ENCODE results near the gene PIM2.
"Not testable (repeated sequence)": the region's sequence is repeated elsewhere in the genome, so short reads cannot be mapped to it uniquely, and the experiment has no call there.

PIM2 gene

DNA sequence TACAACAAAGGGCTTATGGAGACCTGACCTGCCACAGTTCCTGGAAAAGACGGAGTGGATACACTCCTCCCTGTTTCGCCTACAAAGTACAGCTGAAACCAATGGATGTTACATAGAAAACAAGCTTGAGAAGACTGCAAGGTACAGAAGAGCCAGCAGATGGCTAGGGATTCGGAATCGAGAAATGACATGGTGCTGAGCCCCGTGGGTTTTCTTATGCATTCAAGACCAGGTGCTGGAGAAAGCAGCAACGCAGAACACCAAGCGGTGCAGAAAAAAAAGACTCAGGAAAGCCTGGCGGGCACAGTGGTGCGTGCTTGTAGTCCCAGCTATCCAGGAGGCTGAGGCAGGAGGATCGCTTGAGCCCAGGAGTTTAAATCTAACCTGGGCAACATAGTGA is 35.1 kb downstream of the PIM2 start:
- in situ Hi-C loops (cut with MboI; ENCODE audit: low sequenced_read_pairs): no loop called here

DNA sequence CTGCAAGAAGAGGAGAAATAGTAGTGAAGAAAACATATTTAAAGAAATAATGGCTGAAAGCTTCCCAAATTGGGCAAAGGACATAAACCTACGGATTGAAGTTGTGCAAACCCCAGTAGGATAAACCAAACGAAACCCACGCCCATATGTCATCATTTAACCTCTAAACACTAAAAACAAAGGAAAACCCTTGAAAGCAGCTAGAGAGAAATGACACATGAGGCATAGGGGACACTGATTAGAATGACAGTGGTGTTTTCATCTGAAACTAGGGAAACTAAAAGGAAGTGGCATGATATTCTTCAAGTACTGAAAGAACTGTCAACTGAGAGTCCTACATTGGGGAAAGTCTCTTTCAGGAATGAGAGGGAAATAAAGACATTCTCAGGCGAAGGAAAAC is 41.9 kb downstream of the PIM2 start:
- in situ Hi-C loops (cut with MboI; ENCODE audit: low sequenced_read_pairs): not testable (repeated sequence)

DNA sequence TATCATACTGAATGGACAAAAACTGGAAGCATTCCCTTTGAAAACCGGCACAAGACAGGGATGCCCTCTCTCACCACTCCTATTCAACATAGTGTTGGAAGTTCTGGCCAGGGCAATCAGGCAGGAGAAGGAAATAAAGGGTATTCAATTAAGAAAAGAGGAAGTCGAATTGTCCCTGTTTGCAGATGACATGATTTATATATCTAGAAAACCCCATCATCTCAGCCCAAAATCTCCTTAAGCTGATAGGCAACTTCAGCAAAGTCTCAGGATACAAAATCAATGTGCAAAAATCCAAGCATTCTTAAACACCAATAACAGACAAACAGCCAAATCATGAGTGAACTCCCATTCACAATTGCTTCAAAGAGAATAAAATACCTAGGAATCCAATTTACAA is 46.8 kb downstream of the PIM2 start:
- in situ Hi-C loops (cut with MboI; ENCODE audit: low sequenced_read_pairs): not testable (repeated sequence)

DNA sequence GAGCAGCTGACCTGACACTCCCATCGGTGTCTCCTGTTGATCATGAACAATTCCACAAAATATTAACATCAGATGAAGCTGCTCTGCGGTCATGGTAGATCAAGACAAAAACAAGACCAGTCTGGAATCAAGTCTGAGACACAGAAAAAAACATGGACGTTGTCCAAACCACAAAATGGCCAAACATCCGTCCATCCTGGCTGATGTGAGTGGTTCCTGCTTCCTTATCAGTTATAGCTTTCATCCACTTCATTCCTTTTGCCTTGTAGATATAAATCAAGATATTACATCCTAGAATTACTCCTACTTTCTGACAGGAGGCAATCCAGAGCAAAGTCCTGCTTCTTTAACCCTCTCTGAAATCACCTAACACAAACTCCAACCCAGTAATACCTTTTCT is 54.6 kb downstream of the PIM2 start:
- in situ Hi-C loops (cut with MboI; ENCODE audit: low sequenced_read_pairs): no loop called here

All from HL-60/S4 (cell line).